Measurements from ENCODE around the gene UQCC2.

Gene UQCC2

DNA sequence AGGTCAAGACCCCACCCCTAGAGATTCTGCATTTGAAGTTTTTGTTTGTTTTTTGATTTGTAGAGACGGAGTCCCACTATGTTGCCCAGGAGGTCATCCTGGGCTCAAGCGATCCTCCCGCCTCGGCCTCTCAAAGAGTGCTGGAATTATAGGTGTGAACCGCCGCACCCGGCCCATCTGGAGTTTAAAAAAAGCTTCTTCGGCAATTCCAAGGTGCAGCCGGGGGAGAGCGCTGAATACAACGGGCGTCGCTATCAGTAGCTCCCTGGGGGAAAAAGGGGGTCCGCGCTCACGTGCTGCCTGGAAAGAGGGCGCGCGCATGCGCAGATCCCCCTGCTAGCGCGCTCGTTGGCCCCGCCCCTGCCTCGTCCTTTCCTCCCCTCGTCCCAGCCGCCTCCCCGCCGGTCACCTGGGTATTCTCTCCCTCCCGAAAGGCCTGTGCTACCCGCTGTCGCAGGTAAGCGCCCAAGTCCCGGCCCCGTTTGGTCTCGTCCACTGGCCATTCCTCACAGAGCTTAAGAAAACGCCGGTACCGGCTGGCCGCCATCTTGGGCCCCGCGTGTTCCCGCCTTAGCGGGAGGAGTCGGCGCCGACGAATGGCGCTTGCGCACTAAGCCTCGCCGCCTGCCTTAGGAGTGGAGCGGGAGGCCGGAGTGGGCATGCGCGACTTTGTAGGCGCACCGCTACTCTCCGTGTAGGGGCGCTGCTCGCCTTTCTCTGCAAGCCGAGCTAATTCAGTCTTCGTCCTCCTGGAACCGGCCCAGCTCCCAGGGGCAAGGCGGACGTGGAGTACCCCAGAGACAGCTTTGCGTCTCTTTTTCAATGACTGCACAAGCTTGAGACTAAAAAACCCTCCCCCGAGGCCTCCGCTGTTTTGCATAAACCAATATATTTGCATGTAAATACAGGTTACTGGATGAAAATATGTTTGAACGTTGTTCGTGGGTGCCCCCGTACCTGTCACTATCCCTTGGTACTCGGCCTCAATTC, at the start of gene UQCC2:
Gene UQCC2 (minus strand): TSS at position 561 of the 990 bp plus-strand sequence. CDS start 14 bp downstream, at position 547.
- DNase-seq (ENCODE audit: low spot score): peak; percentile 98

DNA sequence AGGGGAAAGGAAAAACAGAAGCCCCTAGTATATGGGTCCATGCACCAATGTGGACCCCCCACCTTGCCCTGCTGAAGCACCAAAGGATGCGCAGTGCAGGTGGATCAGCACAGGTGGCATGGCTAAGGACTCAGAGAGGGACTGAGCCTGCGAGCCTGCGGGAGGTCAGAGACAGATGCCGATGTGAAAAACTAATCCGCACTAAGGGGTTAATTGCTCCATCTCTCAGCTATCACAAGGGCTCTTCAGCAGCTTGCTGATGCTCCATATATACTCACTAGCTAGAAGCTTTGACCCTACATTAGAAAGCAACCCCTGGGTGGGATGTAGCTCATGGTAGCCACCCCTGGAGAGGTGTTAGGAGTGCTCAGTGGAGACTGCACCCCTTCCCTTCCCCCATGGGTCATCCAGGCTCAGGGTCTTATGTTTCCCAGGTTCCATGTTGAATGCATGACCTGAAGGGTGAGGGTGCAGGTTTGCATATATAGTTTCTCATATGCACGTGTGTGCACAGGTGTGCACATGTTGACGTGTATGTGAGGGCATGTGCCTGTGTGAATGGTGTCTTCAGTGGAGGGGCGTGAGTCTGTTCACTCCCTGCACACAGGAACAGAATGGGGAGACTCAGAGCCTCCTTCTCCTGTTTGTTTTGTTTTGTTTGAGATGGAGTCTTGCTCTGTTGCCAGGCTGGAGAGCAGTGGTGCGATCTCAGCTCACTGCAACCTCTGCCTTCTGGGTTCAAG, 48.6 kb upstream of the UQCC2 start:
- DNase-seq (ENCODE audit: low spot score): no peak

DNA sequence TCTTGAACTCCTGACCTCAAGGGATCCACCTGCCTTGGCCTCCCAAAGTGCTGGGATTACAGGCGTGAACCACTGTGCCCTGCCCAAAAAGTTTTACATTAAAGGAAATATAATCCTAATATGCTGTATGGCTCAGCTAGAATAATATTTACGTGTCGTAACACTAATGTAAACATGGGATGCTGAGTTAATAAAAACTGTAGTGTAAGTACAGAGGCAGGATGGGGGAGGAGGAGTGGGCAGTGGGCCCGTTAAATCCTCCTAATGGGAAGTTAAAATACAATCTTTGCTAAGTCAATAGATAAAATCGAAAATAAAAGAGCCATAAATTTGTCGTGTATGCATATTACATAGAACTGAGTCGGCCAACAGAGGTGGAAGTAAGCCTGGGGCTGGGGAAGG, 47.3 kb upstream of the UQCC2 start:
- no peak for DNase-seq (ENCODE audit: low spot score)

DNA sequence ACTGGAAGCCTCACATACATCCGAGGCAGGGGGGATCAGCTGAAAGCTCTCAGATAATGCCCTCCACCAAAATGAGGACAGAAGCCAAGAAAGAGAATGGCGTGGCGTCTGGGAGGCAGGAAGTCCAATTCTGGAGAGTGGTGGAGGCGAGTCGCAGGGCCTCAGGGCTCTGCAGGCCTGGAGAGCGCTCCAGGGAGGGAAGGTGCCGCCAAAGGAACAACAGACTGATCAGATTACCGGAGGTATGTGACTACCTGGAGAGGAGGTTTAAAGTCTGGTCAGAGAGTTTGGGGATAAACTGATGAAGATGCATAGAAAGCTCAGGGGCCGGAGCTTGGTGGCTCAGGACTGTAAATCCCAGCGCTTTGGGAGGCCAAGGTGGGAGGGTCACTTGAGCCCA, 46.4 kb upstream of the UQCC2 start:
- no peak for DNase-seq (ENCODE audit: low spot score)

DNA sequence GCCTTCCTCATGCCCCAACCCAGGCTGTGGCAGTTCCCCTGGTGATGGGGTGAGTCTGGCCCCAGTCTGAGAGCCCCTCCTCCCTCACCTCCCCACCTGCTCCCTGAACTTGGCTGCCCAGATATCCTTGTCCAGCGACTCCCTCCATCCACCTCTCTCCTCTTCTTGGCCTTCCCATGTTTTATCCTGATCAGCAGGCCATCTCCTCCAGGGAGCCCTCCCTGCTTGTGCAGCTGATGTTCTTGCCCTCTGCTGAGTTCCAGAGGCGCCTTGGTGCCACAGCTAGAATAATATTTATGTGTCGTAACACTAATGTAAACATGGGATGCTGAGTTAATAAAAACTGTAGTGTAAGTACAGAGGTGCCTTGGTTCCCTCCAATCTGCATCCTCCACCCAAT, 45.6 kb upstream of the UQCC2 start:
- DNase-seq (ENCODE audit: low spot score): no peak

DNA sequence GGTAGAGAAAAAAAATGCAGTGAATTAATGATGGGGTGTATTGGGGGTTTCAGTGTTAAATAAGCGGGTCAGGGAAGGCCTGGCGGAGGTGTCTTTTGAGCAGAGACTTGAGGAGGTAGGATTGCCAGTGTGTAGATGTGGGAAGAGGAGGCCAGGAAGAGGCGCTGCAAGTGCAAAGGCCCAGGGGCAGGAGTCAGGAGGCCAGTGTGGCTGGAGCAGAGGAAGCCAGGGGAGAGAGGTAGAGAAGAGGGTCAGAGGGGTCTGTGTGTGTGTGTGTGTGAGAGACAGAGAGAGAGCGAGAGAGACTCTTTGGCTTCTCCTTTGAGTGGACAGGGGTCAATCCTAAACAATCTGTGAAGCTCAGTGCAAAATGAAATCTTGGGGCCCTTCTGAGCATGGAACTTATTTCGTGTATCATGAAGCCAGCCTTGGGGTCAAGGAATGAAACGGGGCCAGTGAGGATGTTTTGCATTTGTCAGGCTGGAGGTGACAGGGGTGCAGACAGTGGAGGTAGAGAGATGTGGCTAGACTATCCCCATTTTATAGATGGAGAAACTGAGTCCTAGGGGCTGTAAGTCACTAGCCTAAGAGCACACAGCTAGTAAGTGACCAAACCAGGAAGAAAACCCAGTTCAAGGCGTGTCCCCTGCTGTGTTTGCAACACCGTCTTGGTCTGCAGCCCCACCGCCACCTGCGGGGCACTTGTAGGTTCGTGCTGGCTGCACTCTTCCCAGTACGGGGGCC, 44.9 kb upstream of the UQCC2 start:
- no peak for DNase-seq (ENCODE audit: low spot score)

DNA sequence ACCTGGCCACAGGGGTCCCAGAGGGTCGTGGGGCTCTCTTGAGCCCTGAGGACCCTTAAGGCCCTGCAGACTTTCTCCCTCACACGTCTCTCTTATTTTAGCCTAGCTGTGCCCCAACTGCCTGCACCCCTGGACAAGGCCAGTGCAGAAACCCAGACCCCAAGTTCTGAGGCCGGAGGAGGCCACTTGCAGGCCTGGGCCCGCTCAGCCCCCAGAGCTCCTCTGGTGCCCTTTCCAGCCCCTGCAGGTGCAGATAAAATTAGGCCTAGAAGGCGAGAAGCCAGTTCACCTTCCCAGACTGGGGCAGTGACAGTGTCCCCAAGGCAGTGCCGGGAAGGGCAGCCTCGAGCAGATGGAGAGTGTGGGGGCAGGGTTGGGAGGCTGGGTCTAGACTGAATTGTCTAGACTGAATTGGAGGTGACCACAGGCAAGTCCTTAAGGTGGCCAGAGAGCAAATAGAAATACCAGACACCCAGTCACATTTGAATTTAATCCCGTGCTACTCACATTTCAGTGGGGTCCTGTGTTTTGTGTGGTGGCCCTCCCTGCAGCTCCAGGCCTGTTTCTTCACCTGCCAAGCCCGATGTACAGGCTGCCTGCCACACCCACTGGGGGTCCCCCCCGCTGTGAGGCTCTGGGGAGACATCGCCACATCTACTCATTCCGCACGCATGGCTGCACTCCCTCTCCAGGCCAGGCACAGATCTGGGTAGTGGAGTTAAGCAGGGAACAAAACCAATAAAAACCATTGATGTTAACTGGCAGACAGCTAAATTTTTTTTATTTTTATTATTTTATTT, 43.8 kb upstream of the UQCC2 start:
- DNase-seq (ENCODE audit: low spot score): no peak

DNA sequence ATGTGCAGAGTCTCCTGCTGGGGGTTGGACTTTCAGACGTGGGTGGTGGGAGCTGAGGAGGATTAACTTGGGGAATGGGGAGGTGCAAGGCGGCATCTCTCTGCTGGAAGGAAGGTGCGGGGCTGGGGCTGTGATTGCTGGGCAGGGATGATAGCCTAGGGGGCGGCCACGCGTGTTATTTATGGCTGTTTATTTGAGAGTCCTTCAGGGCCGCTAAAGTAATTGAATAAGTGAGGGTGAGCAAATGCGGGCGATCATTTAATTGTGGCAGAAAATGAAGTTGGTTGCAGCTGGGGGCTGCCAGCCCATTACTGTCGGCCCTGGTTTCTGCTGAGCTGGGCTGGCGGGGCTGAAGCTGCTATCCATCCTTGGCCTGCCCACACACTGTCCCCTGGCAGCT, 42.7 kb upstream of the UQCC2 start:
- no peak for DNase-seq (ENCODE audit: low spot score)

DNA sequence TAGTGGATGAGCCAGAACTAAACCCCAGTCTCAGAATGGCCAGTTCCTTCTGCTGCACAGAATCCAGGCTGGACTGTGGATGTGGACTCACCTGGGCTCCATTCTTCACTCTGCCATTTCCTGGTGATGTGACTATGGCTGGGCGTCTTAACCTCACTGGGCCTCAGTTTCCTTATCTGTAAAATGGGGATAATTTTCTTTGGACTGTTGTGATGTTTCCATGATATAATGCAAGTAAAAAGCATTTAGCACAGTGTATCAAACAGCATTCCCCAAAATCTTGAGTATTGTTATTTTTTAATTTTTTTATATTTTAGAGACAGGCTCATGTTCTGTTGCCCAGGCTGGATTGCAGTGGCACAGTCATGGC, 41.1 kb upstream of the UQCC2 start:
- no peak for DNase-seq (ENCODE audit: low spot score)

DNA sequence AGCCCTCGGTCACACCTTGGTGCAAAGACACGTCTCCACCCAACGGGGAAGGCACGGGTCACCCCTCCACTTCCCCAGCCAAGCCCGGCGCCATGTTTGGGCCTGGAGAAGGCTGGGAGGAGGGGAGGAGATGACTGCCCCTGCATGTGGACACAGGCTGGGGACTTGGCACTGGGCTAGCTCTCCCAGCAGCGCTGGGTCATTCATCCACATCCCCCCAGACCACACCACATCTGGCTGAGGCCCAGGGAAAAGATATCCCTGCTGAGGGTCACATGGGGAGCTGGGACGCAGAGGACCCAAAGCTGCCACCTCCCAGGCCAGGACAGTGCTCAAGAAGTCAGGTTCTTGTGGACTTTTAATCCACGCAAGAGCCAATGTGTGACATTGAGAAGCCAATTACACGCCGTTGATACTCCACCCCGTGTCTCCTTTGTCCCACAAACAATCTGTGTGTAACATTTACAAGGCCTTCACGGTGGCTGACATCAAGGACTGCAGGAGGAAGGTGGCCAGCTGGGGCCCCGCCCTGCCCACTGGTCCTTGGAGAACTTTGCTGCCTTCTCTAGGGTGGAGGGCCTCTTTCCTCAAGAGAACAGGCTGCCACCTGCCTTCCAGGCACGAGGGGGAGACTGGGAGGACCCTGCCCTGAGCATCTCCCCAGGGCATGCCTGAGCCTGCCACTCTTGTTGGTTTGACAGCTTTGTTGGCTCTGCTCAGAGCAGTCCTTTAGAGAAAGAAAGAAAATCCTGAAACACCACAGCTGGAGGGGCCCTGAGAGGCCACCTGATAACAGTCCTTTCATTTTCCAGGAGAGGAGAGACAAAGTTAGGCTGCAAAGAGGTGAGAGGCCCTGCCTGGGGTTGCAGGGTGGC, 40.5 kb upstream of the UQCC2 start:
- no peak for DNase-seq (ENCODE audit: low spot score)

DNA sequence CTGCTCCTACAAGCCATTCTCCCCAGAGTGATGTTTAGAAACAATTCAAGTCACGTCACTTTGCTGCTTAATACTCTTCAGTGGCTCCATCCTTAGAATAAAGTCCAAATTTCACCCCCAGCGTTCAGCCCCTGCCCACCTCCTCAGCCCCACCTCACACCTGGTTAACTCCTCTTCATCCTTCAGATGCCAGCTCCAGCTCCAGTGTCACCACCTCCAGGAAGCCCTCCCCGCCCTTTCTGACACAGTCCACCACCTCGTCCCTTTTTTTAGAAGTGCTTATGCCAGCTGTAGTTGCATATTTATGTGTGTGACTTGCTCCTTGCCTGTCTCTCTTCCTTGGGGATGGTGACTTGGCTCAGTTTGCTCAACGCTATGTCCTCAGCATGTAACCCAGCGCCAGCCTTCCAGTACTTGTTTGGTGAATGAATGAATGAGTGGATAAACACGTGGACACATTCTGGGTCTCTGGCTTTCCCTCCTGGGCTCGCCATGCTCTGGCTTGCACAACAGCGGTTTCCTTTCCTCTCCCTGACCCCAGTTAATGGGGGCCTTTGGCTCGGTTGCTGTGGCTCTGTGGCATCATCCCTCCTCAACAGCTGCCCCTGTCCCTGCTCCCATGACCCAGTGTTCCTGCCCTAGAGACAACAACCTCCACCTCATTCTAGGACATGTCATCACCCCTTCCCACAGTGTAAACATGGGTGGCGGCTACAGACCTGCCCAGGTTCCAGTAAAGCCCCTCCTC, 38.9 kb upstream of the UQCC2 start:
- no peak for DNase-seq (ENCODE audit: low spot score)

DNA sequence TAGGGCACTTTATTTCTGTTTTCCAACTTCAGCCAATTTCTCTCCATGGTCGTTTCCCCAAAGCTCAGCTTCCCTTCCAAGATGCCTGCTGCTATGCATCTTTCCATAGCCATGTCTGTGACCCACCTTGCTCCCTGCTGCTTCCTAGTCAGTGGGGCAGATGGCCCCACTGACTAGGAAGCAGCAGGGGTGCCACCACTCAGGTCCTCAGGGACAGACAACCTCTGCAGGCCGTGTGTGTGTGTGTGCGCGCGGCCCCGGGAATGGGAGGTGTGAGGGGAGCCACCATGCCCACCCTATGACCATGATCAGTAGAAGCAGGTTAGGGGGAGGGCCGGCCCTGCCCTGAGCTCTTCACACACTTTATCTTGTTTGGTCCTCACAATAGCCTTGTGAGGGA, 37.9 kb upstream of the UQCC2 start:
- DNase-seq (ENCODE audit: low spot score): no peak

DNA sequence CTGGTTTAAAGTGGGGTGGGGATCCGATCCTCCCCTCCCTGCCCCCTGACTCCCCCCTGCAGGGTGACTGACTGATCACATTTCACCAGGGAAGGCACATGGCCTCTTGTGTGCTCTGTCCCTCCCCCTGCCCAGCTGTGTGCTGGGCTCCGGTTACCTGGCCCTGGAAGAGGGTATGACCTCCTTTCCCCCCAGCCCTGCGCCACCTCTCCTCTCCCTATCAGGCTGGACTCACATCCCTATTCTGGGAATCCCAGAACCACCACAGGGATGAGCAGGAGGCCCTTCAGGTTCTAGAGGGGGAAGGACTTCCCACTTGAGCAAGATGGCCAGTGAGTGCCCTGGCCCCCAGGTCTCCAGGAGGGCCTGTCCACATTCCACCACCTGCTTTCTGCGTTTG, 37.3 kb upstream of the UQCC2 start:
- DNase-seq (ENCODE audit: low spot score): no peak

DNA sequence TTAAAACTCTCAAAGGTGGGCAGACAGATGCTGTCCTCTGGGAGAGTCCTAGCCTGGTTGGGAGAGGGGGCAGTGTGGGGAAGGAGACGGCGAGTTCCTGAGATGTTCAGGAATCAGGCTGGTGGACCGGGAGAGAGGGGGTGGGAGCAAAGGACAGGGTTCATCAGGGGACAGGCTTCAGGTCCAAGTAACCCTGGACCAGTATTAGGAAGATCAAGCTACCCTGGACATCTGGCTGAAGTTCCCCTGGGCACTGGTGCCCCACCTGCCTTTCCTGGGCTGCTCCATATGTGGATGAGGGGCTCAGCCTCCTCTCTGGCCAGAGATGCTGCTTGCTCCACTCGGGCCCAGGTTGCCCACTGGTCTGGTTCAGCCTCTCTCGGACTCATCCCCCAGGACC, 36.3 kb upstream of the UQCC2 start:
- no peak for DNase-seq (ENCODE audit: low spot score)

DNA sequence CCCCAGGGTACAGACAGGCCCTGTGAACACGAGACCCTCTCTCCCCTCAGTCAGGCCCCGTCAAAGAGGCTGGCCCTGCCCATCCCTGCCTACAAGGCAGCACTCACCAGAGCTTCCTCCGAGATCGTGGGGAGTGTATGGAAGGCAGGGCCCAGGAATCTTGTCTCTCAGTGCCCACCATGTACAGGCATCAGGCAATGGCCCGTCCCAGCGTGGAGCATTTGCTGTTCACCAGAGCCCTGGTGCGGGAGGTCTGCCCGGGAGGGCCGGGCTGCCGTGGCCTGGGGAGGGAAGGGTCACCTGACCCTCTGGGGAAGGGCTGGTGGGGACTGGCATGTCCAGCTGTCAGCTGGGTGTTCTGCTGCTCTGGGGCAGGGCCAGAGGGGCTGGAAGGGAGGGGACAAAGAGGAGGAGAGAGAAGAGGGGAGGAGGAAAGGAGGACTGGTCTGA, 35.2 kb upstream of the UQCC2 start, which contains the start of gene IP6K3:
Gene IP6K3 (minus strand): TSS at position 255 of the 450 bp plus-strand sequence. CDS start 11,429 bp downstream, outside the sequence.
- no peak for DNase-seq (ENCODE audit: low spot score)

DNA sequence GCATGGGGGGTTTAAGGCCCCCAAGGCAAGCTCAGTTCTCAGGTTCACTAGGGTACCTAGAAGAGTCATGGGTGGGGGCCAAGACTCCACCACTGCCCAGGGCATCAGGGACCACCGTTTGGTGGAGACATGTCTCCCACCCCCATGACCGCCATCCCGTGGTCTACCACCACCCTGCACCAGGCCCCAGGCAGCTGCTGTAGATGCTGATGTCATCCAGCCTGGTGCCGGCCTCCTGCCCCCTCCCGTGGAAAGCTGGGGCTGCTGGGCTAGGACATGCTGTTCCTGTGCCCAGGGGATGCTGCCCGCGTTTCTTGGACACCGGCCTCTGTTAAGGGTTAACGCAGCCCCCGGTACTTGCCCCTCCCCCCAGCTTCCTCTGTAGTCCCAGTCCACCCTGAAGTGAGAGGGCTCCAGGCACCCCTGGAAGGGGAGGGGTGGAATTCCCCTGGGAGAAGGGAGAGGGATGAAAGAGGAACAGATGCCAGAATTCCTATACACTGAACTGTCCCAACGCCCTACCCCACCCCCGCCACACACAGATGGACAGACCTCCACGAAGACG, 34.6 kb upstream of the UQCC2 start:
- DNase-seq (ENCODE audit: low spot score): no peak

DNA sequence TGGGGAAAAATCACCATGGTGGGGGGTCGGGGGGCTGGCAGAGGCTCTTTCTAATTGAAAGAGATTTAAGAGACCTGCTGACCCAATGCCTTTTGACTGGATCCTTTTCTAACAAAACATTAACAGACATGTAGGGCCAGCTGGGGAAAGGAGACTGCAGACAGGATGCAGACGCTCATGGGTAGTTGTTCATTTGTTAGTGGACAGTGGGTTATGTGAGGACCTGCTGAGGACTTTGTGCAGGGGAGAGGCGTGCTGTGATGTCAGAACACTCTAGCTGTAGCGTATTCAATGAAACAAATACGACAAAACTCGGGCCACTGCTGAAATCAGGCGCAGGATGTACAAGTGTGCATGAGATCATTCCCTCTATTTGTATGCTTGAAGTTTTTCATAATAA, 34.0 kb upstream of the UQCC2 start:
- DNase-seq (ENCODE audit: low spot score): no peak

DNA sequence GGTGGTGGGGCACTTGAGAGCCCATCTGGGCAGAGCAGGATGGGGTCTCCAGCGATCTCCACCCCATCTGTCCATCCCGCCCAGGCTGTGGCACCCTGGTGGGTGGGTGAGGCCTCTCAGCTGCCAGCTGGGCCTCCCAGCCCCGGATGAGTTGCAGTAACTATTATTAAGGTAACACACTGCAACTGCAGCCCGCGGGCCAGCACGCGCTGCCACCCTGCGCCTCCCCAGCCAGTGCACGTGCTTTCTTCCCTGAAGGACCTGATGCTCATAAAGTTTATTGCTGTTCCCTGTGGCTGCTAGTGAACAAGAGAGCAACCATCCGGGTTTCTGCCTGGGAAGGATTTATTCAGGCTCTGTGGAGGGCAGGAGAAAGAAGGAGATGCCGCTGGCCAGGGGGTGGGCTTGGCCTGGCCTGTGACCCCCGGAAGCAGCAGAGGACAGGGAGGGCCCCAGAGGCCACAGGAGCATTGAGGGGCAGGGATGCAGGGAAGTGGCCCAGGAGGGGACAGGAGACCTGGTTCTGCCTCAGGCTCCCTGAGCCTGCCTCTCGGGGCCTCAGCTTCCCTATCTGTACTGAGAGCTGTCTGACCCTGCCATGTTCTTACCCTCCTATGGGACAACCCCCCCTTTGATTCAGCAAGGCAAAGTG, 33.5 kb upstream of the UQCC2 start:
- no peak for DNase-seq (ENCODE audit: low spot score)

Measured in CD4-positive, alpha-beta T cell treated with Interleukin-6 at 100 ng/mL for 8 hours (primary cell).